Loucy (cell line): ENCODE results near the gene RBM39.
"Not testable (repeated sequence)": the region's sequence is repeated elsewhere in the genome, so short reads cannot be mapped to it uniquely, and the experiment has no call there.

Experiments used
- CTCF ChIP-seq: fragments of 200-600 bp; sonication (generic); conservative IDR thresholded peaks from 2 replicates; pipeline ENCODE4 v1.5.1; 2014; ENCODE audit warnings: mild to moderate bottlenecking, antibody characterized with exemption, low read length
- EZH2phosphoT487 ChIP-seq: fragments of 200-600 bp; IDR thresholded peaks from 2 replicates; pipeline ENCODE4 v1.6.1; 2018; ENCODE audit warnings: antibody characterized with exemption, mild to moderate bottlenecking, moderate library complexity, borderline replicate concordance

GRCh38 chr20:35706591-35707529, 35.2 kb downstream of the RBM39 start:
- not testable (repeated sequence) for TF ChIP-seq CTCF, EZH2phosphoT487
